Activated T-helper 9 cell treated with anti-CD3 and anti-CD28 coated beads, Interleukin-2, amount 50 U/mL, for 16 hours (primary cell): Measurements from ENCODE around the gene SGPP2.
"Not testable (repeated sequence)": the region's sequence is repeated elsewhere in the genome, so short reads cannot be mapped to it uniquely, and the experiment has no call there.

ENCODE experiments used
- DNase-seq: peaks from one replicate; pipeline ENCODE4 v3.0.0-alpha.2; 2020; ENCODE audit warnings: low read depth

SGPP2 gene

GRCh38 chr2:222424276-222424728, at the start of gene SGPP2:
TSS of gene SGPP2 (plus strand) at chr2:222424543. CDS start at chr2:222424603, 60 bp downstream.
- peak; percentile 13 for DNase-seq

- no peak for DNase-seq
Observed at GRCh38 chr2:222375798-222376197, 48.5 kb upstream of the SGPP2 start.

DNA sequence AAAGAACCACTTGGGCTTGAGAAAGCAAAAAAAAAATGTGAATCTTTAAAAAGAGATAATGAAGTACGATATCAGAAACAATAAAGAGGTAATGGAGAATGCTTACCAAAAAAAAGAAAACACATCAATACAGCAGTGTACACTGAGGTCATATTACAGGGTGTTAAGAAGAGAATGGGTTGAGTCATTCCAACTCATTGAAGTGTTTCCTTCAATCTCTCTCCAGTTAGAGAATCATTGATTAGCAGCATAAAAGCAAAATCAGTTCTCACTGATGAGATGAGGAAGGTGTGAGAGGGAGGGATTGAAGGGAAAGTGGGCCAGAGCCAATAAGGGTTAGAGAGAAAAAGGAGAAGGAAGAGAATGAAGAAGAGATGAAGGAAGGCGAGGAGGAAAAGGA, 43.9 kb upstream of the SGPP2 start:
- no peak for DNase-seq

DNA sequence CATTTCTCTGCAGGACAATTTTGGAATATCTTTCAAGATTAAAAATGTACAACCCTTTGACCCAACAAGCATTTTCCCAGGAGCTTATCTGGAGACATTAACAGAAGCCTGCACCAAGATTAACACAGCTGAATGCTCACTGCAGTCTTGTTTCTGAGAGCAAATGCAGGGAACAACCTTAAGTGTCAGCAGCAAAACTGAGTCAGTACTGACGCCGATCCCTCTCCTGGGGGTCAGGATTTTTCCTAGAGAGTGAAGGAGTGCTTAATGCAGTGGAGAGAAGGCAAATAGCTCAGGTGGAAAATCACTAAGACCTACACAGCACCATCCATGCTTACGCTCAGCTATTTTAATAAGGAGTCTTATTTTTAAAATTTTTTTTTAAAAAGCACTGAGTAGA, 42.8 kb upstream of the SGPP2 start:
- DNase-seq: no peak

DNA sequence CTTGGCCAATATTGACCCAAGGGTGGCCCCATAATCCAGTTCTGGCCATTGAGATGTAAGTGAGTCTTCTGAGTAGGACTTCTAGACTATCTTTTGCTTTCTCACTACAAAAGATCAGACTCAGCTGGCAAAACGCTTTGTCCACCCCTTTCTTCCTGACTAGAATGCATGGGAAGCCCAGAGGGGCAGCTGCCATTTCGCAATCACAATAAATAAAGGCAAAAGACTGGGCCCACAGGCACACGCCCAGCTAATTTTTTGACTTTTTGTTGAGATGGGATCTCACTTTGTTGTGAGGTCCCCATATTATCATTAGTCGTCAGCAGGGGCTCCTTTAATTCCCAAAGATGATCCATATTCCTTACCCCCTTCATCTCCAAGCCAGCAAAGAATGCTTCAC, 41.1 kb upstream of the SGPP2 start:
- DNase-seq: no peak

DNA sequence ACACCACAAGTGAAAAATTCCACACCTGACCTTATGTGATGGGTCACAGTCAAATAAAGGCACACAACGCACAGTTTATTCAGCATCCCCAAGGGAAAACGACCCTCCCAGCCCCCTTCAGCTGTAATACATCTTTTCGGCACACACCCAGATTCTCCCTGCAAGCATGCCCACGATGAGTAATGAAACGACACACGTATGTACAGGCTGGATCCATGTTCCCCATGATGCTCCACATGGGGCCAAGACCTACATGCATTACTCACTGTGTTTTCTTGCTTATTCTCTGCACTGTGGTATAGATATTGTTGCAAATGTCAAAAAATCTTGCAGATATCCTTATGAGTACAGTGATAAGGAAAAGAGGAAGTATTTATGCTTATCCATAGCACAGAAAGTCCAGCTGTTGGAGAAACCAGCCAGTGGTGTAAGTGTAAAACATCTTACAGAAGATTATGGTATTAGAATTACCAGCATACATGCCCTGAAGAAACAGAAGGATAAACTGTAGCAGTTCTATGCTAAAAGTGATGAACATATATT, 32.5 kb upstream of the SGPP2 start:
- DNase-seq: no peak

- DNase-seq: no peak
Observed at GRCh38 chr2:222393733-222394267, 30.5 kb upstream of the SGPP2 start.

GRCh38 chr2:222398446-222398885, 25.9 kb upstream of the SGPP2 start:
- no peak for DNase-seq

DNA sequence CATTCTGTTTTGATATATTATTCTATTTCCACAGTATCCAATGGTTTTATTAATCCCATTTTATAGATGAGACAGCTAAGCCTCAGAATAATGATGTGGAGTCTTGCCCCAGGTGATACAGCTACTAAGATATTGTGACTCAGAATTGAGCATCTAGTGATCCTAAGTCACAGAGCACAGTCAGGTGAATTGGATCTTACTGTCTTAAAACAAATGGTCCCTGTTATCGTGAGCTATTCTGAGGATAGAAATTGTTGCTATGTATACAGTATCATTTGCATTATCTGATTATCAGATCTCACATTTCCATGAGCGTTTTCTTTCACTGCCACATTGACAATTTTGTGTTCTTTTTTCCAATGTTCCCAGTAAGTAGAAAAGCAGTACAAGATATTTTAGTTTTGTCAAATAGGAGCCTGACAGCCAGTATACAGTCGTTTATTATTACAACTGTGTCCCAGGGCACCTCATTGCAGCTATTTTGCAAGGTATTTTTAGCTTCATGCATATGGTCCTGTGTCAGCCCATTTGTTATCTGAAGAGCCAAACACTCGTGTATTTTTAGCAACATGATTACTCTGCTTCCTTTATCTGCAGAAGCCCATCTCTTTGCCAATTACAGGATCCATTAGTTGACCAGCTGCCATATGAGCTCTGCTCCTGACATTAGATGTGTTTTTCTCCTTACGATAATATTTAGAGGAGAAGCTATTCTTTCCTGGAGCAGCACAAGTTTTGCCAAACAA, 25.1 kb upstream of the SGPP2 start:
- DNase-seq: no peak

- DNase-seq: no peak
Observed at GRCh38 chr2:222404151-222404905, 20.0 kb upstream of the SGPP2 start.

DNA sequence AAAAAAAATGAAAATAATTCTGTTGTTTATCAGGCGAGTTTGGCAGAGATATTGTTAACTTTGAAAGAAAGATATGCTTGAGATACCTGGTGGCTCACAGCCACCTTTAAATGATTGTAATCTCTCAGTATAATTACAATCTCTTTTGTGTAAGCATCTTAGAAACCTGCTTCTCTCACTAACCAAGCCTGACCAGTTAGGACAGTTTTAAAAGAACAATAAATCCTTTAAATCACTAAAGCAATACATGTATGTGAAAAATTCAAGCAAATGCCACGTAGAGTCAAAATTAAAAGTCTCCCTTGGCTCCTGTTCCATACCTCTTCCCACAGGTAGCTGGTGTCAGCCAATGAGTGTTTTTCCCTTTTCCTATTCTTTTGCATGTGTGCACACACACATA, 15.7 kb upstream of the SGPP2 start:
- no peak for DNase-seq

DNA sequence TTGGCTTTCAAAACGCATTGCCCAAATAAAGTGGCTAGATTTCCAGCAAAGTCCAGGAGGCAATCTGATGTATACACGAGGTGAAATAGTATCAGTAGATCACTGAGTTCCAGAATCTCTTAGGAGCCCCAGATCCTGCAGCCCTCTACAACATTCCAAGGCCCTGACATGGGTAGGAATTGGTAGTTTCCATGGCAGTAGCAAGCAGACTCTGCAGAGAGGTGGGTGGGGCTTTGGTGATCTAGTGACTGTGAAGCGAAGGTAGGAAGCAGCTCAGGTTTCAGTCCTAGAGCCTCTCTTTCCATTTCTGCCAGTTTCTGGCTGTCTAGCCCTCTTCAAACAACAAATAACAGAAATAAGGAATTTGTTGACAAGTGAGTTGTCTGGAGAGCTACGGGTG, 13.8 kb upstream of the SGPP2 start:
- DNase-seq: no peak

DNA sequence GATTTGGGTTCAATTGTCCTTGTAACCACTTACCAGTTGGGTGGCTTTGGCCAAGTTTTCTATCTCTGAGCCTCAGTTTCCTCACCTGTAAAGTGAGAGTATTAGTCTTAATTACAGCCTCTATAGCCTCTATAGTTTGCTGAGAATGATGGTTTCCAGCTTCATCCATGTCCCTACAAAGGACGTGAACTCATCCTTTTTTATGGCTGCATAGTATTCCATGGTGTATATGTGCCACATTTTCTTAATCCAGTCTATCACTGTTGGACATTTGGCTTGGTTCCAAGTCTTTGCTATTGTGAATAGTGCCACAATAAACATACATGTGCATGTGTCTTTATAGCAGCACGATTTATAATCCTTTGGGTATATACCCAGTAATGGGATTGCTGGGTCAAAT, 12.0 kb upstream of the SGPP2 start:
- not testable (repeated sequence) for DNase-seq

DNA sequence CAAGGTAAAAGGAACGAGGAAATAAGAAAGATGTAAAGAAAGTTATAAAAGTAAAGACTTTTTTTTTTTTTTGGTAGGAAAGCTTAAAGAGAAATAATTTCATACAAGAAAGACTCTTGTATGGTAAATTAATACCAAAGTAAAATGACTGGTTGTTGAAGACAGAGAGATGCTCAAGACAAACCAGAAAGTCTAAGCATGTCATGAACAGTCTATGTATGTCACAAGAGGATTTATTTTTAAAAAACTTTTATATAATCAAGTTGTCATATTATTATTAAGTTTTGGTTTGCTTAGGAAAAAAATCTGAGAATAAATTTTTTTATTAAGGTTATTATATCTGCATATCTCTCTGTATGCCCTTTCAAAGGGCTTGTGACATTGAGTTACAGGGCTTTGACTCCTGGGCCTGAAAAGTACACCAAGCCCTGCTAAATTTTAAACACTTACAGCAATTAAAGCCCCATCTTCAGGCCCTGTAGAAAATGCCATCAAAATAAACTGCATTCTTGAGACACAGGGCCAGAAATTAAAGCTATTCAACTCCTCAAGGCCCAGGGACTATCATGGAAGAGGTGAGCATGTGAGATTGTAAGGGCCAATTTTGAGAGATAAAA, 10.9 kb upstream of the SGPP2 start:
- no peak for DNase-seq

DNA sequence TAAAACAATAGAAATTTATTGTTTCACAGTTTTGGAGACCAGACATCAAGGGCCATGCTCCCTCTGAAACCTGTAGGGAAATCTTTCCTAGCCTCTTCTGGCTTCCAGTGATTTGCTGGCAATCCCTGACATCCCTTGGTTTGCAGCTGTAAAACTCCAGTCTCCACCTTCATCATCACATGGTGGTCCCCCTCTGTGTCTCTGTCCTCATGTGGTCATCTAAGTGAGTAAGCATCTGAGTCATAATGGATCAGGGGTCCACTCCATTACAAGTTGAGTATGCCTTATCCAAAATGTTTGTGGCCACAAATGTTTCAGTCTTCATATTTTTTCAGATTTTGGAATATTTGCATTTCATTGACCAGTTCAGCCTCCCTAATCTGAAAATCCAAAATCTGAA, 5.6 kb upstream of the SGPP2 start:
- DNase-seq: no peak

DNA sequence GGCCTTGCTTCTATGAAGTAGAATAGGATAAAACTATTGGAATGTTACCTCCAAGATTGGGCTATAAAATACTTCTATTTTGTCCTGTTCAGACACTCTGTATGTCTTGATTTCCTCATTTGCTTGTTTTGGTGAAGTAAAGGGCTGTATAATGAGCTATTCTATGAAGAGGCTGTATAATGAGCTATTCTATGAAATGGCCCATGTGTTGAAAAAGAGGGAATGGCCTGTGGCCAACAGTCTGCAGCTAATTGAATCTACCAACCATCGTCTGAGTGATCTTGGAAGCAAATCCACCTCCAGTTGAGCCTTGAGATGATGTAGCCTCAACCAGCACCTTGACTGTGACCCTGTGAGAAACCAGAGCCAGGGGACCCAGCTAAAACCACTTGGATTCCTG, 3.8 kb upstream of the SGPP2 start:
- DNase-seq: no peak

GRCh38 chr2:222421626-222422025, 2.7 kb upstream of the SGPP2 start:
- DNase-seq: no peak

DNA sequence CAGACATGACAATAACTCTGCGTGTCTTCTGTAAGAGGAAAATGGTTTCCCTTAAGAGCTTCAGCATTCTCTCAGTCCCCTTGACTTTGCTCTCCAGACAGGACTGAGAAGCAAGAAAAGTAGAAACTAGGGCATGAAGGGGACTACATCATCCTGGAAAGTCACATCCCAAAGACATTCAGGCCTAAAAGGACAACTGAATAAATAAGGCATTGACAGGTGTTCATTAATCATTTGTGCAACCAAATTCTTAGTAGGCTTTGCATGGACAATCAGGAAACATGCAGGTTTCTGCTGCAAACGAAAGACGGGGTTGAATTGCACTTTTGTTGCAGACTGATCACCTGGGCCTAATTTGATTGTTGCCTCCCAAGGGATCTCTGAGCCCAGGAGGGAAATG, 1.2 kb upstream of the SGPP2 start:
- no peak for DNase-seq

DNA sequence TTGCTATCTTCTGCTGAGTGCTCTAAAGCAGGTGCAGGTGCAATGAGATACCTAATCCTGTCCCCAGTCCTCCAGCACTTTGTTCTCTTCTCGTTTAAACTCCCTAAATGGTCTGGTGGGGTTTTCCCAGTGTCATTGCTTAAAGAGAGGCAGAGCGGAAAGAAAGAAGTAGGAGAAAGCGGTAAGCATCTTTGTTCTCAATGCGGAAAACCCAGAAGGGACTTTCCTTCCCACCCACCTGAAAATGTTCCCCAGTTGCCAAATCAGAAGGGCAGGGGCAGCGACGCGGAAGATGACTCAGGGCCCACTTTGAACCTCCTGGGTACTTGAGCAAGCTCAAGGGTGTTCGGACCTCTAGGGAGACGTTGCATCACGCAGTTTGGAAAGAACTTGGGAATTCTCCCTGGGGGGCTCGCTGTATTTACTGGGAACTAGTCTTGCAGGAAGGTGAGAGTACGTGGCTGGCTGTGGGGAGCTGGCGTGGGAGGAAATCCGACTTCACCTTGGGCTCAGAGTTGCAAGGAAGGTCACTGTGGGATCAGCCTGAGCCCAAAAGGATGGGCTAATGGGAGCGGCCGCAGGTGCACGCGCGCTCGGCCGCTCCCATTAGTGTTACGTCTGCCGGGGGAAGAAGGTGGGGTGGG, 589 bp upstream of the SGPP2 start:
- DNase-seq: peak; percentile 31

GRCh38 chr2:222424729-222425671, 657 bp downstream of the SGPP2 start:
- peak; percentile 8 for DNase-seq
